ENCODE measurements around the gene CHCHD10. TPM values are rescaled to one million over a fixed set of nuclear protein-coding genes. Genes with fewer than 3 reads are reported as not detected.

CHCHD10 gene
- total and polyA plus RNA-seq, 2 donors (not counting 1 experiment from before 2014, with no cell fraction given) = 54.0 to 124 TPM

GRCh38 chr22:23786752-23787599 is 19.2 kb upstream of the CHCHD10 start, which contains the start of gene SMARCB1:
TSS of gene SMARCB1 (plus strand) at chr22:23786966. CDS start at chr22:23787170, 204 bp downstream.
- peak within 1 kb of the TSS; percentile 91 for H3K27ac Mint-ChIP-seq
- Histone ChIP-seq H3K79me2 (ENCODE audit: control insufficient read depth, insufficient read depth, low read length) (peaks cover 47% of the 10 kb centered on the region), H2AFZ (ENCODE audit: insufficient read depth, low read depth, low read length, poor library complexity, severe bottlenecking) (peak within 1 kb of the TSS; percentile 81), H3K9me3 (ENCODE audit: control extremely low read depth in 1 of 3, control insufficient read depth in 2 of 3, insufficient read depth in 1 of 3, low read length in 2 of 3) (no peaks in the 10 kb centered on the region), H3K4me3 (ENCODE audit: control extremely low read depth in 1 of 5, extremely low read depth in 1 of 5, insufficient read depth in 1 of 5, low read depth in 2 of 5, low read length in 4 of 5) (peak within 1 kb of the TSS; percentile 72 to 95 (median 84)), H3K4me1 (ENCODE audit: control insufficient read depth in 2 of 2, insufficient read depth in 2 of 2, low read length in 2 of 2) (peaks cover 48 to 58% of the 10 kb centered on the region in 2 donors), H3K27ac (ENCODE audit: low read length in 2 of 2) (peak within 1 kb of the TSS; percentile 94 to 98), H3K9ac (ENCODE audit: low read length) (peak within 1 kb of the TSS; percentile 95), H3K36me3 (replicated peaks in 1 of 2; ENCODE audit: control extremely low read depth in 1 of 2, control insufficient read depth in 1 of 2, extremely low read depth in 1 of 2, insufficient read depth in 2 of 2, low read length in 1 of 2) (peaks cover 0 to 8% of the 10 kb centered on the region in 2 experiments), H3K4me2 (replicated peaks; ENCODE audit: low read depth, low read length, poor library complexity, severe bottlenecking) (peak within 1 kb of the TSS; percentile 80), H4K20me1 (ENCODE audit: control insufficient read depth, insufficient read depth, low read length, poor library complexity, severe bottlenecking) (peaks cover 44% of the 10 kb centered on the region), H3K27me3 (replicated peaks in 1 of 4; ENCODE audit: control extremely low read depth in 1 of 4, control insufficient read depth in 3 of 4, insufficient read depth in 4 of 4, low read length in 3 of 4) (no peaks in the 10 kb centered on the region)
- peak; percentile 85 for ATAC-seq (ENCODE audit: low read depth)
- POLR2A ChIA-PET = interaction anchor here (1.0 to 2.9 kb wide), 8 partner anchors 12 to 63 kb away, joined by 3 to 29 read pairs (median 8); partner anchors contain the start of genes DERL3, VPREB3 and ZNF70
- intact Hi-C loops (cut with micrococcal nuclease) = loop anchor here (1.0 to 10.0 kb wide), 8 partner anchors 13 to 228 kb away; partner anchors contain the start of genes CABIN1 and MMP11
- H3K4me3 Mint-ChIP-seq = peak within 1 kb of the TSS; percentile 95
- CTCF ChIA-PET = interaction anchor here (1.7 to 3.2 kb wide), 2 partner anchors 16 to 63 kb away, joined by 6 to 20 read pairs; no protein-coding TSS in a partner anchor
- DNase-seq = peak; percentile 94
- TF ChIP-seq CTCF (IDR thresholded peaks at IDR 0.05) (no peak), EZH2 (IDR thresholded peaks at IDR 0.05; ENCODE audit: borderline replicate concordance, insufficient read depth, low read depth, low read length, poor library complexity, severe bottlenecking) (no peak)
- H3K4me1 Mint-ChIP-seq = peaks cover 39% of the 10 kb centered on the region
- under 1% methylated on average over 95 of the region's 97 CpGs for WGBS (ENCODE audit: insufficient coverage)
- no peaks in the 10 kb centered on the region for H3K27me3 Mint-ChIP-seq
- H3K9me3 Mint-ChIP-seq (ENCODE audit: insufficient read depth) = no peaks in the 10 kb centered on the region
